ENCODE results near the gene FPGT.
"Not testable (repeated sequence)": the region's sequence is repeated elsewhere in the genome, so short reads cannot be mapped to it uniquely, and the experiment has no call there.

FPGT gene

DNA sequence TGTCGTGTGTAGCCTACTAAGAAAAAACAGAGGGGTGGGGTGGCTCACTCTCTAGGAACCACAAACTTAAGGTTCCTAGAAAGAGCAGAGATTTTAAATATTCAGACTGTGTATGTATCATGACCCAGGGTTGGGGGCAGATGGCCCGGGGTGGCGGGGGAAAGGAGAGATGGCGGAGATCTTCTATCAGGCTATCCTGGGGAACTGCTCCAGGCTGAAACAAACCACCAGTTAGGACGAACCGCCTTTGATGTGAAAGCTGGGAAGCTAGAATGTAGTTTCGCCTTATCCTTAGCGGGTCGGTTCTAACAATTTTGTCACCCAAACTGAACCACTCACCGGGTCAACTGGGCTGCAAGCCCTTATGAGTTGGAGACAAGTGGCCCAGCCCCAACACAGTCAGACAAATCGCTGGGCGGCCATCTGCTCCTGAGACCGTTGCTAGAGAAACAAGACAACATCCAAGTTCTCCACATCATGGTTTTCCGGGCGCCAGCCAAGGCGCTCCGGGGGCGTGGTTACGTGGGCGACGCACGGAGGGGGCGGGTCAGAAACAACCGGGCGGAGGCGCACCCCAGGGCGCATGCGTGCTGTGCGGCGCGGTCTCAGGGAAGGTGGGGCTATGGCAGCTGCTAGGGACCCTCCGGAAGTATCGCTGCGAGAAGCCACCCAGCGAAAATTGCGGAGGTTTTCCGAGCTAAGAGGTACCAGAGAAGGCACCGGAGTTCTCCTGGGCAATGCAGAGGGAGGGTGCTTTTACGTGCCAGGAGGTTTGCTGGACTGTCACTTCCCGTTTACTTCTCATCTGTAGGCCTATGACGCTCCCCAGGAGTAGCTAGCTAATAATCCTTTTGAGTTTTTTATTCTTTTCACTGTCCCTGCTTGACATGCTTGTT is at the start of gene FPGT, which contains the start of gene LRRIQ3:
FPGT (plus strand) TSS at position 586 of the 896 bp plus-strand sequence; CDS start at position 623, 37 bp downstream.
LRRIQ3 (minus strand) TSS at position 520 of the 896 bp plus-strand sequence. CDS start 14,492 bp downstream, outside the sequence.
- peak; percentile 95 for DNase-seq

DNA sequence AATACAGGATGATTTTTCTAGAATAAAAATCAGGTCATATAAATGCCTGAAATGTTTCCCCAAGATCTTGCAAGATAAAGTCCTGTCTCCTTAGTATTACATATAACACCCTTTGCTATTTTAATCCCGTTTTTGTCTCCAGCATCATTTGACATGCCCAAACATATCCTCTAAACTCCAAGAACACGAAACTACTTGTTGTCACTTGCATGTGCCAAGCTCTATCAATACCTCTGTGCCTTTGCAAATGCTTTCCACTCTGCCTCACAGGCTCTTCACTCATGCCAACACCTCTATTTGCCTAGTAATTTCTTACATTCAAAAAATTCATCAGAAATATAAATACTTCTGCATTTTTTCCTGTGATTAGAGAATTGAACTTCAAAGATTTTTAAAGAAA is 38.0 kb upstream of the FPGT start:
- DNase-seq, result no peak

- no peak for DNase-seq
These were observed 36.5 kb upstream of the FPGT start for GRCh38 chr1:74161497-74161896.

- DNase-seq, result no peak
These were observed 35.7 kb upstream of the FPGT start for GRCh38 chr1:74162333-74162732.

DNA sequence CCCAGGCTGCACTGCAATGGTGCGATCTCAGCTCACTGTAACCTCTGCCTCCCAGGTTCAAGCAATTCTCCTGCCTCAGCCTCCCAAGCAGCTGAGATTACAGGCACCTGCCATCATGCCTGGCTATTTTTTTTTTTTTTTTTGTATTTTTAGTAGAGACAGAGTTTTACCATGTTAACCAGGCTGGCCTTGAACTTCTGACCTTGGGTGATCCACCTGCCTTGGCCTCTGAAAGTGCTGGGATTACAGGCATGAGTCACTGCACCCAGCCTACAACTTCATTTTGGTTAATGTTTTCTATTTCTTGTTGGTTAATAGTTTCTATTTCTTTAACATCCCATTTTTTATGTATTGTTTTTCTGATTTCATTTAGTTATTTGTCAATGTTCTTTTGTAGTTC is 23.6 kb upstream of the FPGT start:
- not testable (repeated sequence) for DNase-seq

DNA sequence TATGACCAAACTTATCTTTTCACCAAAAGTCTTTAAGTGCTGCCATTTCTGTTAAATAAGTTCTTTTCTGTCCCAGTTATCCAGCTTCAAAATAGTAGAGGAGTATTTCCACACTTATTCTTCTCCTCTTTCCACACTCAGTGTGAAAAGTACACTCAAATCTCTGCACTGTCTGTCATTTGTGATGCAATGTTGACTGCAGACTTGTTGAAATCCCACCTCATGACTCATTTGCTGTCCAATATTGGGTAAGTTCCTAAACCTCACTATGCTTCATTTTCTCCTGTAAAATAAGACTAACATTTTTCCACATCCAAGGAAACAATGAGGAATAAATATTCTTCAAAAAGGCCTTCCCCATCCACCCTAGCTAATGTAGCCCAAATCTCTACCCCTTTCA is 17.6 kb upstream of the FPGT start:
- no peak for DNase-seq

DNA sequence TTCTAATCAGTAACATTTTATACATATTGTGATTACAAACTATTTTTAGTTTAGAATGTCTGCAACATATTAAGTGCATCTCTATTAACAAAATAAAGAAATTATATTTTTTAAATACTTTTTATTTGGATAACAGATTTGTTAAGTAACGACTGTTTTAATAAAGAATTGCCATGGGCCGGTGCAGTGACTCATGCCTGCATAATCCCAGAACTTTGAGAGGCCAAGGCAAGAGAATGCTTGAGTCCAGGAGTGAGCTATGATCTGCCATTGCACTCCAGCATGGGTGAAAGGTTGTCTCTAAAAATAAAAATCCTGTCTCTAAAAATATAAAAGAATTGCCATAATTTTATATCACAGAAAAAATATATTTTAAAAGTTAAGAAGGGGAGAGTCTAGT is 4.1 kb upstream of the FPGT start:
- DNase-seq, result no peak

- no peak for DNase-seq
These were observed 2.7 kb upstream of the FPGT start for GRCh38 chr1:74195339-74195738.

DNA sequence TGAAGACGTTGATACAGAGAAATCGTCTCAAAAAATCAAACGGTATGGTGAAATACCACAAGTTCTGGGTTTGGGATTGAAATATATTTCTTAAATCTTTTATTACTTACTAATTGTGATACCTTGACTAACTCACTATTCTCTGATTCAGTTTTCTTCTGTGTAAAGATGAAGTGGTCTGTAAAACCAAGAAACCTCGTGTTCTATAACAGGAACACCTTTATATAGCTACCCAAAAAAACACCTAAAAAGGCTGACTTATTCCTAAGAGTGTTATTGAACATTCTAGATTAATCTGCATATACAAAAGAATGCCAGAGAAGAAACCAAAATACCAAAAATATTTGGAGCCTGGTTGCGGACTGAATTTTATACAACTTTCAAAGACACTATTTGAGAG is 787 bp upstream of the FPGT start:
- DNase-seq, result no peak

DNA sequence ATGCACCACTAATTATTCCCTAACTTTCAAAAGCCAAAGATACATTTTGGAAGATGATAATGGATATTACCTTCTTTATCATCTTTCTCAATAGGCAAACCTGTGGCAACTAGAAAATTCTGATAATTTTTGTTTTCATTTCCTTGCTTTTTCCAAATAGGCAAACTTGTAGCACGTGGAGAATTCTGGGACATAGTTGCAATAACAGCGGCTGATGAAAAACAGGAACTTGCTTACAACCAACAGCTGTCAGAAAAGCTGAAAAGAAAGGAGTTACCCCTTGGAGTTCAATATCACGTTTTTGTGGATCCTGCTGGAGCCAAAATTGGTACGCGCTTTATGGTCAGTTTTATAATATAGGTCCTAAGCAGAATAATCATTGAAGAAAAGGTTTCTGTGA is 1.5 kb downstream of the FPGT start:
- DNase-seq, result no peak

- no peak for DNase-seq
These were observed 7.2 kb downstream of the FPGT start for GRCh38 chr1:74205266-74205665.

GRCh38 chr1:74215229-74215628 is 17.2 kb downstream of the FPGT start:
- DNase-seq, result no peak

DNA sequence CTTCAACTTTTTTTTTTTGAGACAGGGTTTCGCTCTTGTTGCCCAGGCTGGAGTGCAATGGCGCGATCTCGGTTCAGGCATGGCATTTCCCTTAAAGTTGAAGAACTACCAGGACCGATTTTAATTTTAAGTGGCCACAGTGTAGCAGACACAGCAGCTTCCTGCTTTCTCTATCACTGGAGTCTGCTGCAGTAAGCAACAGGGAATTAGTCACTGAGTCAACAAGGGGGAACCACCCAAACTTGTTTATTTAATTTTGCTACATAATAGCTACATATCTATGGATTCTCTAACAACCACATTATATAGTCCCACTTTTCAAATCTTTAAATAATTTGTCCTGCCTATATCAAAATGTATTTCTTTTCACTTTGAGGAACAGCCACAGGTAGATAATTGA is 24.7 kb downstream of the FPGT start:
- DNase-seq, result no peak

DNA sequence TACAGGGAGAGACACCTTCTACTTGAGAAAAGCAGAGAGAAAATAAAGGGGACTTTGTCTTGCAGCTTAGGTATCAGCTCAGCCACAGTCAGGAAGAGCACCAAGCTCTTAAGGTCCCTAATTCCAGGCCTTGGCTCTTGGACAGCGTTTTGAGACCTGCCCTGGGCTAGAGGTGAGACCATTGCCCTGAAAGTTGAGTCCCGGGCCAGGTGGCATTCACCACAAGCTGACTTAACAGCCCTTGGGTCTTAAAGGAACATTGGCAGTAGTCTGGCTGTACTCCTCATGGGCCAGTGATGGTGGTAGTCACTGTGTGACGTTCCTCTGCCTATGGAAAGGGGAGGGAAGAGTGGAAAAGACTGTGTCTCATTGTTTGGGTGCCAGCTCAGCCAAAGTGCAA is 25.4 kb downstream of the FPGT start:
- no peak for DNase-seq

- DNase-seq, result no peak
These were observed 37.1 kb downstream of the FPGT start, which contains the start of gene TNNI3K for GRCh38 chr1:74235153-74235552. Gene TNNI3K, plus strand, starts transcription at chr1:74235387. Its CDS starts 65 bp downstream, at chr1:74235452.

DNA sequence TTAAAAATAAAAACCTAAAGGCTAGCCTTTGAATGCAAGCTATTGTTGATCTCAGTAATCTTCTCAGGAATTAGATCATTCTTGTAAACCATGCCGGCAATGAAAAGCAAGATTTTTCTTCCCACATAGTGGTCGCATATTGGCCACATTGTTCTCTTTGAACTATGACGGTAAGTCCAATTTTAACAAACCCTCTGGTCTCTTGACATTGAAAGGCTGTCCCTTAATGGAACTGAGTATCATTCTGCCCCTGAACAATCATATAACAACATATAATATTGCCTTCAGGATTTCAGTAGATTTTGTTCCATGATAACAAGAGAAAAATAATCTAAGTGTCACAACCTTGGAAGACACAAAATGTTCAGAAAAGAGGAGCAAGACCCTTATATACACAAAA is 38.4 kb downstream of the FPGT start:
- DNase-seq, result no peak

DNA sequence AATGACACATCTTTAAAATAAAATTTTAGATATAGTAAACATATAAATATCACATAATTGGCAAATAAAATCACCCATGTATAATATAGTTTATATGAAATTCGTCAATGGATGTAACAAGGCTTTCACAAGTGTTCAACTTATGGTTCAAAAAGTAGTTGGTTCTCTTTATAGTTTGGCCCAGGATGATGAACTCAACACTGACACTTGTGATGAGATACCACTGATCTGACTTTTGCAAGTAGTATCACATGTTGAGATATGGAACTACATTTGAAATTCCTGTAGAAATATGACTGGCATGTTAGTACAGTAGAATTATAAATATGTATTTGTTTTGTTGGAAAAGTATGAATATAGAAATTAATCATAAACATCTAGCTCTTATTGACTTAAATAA is 39.0 kb downstream of the FPGT start:
- no peak for DNase-seq

GRCh38 chr1:74237787-74238186 is 39.7 kb downstream of the FPGT start:
- DNase-seq, result no peak

- DNase-seq, result no peak
These were observed 47.2 kb downstream of the FPGT start for GRCh38 chr1:74245168-74245772.

DNA sequence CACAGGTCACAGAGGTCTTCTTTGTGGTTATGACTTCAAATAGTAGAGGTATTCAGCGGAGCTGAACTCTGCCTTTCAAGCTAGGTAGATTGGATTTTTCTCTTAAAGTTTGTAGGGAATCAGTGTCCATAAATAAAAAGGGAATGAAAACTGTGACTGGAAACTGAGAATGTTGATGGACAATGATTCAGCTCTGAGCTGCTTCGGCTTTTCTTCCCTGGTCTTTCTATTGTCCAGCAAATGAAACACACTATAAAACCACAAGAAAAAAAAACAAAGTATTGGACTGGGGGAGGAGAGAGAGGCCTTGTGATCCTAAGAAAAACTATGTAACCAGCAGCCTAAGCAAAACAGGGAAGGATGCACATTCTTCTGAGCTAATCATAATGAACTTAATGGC is 48.3 kb downstream of the FPGT start:
- no peak for DNase-seq

GRCh38 chr1:74247881-74248528 is 50.0 kb downstream of the FPGT start:
- no peak for DNase-seq

DNA sequence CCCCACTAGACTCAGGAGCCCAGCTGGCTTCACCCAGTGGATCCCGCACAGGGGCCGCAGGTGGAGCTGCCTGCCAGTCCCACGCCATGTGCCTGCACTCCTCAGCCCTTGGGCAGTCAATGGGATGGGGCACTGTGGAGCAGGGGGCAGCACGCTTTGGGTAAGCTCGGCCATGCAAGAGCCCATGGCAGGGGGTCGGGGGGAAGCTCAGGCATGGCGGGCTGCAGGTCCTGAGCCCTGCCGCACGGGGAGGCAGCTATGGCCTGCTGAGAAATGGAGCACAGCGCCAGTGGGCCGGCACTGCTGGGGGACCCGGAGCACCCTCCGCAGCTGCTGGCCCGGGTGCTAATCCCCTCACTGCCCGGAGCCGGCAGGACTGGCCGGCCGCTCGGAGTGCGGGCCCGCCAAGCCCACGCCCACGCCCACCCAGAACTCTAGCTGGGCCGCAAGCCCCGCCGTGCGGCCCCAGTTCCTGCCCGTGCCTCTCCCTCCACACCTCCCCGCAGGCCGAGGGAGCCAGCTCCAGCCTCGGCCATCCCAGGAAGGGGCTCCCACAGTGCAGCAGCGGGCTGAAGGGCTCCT is 55.3 kb downstream of the FPGT start:
- not testable (repeated sequence) for DNase-seq
